ENCODE results near the gene CXCL16. TPM values are rescaled to one million over a fixed set of nuclear protein-coding genes. Genes with fewer than 3 reads are reported as not detected.
A peak's percentile ranks its signal among the peaks of the same experiment; 100 is the strongest.

Gene CXCL16
- total RNA-seq, 4 donors from 2014 or later = 13.0 to 72.6 (median 27.0) TPM

- no peak for DNase-seq
- in situ Hi-C loops (cut with MboI; ENCODE audit: low pct_ligation_motif_present in 1 of 4, low pct_unique_long_range_greater_than_20kb in 1 of 4, low sequenced_read_pairs in 3 of 4) (no loop called here), intact Hi-C loops (cut with DNase I; ENCODE audit: low total_unique reads) (no loop called here)
- Histone ChIP-seq H3K27me3 (peaks cover 14% of the 10 kb centered on the region), H3K4me3 (peak overlapping the region in 1 of 4 donors; percentile 76), H3K27ac (no peak overlapping the region), H3K9me3 (no peaks in the 10 kb centered on the region), H3K36me3 (no peaks in the 10 kb centered on the region), H3K4me1 (peaks cover 6 to 24% (median 17%) of the 10 kb centered on the region in 4 donors)
- 98% methylated on average over 8 of the region's 8 CpGs; no CpG with 5 or more reads in 1 of the 2 donors for WGBS, 2 donors (ENCODE audit: low coverage in 1 of 2)
- no peak for TF ChIP-seq CTCF (IDR thresholded peaks at IDR 0.05)
- TF ChIP-seq POLR2A (IDR thresholded peaks at IDR 0.05) = no peak
- no peak for TF ChIP-seq POLR2AphosphoS5 (IDR thresholded peaks at IDR 0.05)
- no peak for TF ChIP-seq EP300 (IDR thresholded peaks at IDR 0.05; ENCODE audit: low read depth)
Measured at GRCh38 chr17:4740584-4740983, 856 bp upstream of the CXCL16 start.

DNA sequence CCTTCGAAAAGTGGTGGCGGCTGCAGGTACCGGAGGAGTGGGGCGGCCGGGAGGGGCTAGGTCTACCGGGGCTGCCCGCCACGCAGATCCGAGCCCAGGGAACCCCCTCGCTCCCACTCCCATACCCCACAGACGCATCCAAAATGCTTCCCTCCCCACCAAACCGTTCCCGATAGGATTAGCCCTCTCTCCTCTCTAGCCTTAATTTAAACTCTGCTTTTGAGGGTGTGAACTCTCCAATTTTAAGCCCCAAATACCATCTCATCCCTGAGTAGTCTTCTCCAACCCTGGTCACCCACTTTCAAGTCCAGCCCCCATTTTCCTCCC, 260 bp upstream of the CXCL16 start:
- intact Hi-C loops (cut with DNase I; ENCODE audit: low total_unique reads) = no loop called here

DNA sequence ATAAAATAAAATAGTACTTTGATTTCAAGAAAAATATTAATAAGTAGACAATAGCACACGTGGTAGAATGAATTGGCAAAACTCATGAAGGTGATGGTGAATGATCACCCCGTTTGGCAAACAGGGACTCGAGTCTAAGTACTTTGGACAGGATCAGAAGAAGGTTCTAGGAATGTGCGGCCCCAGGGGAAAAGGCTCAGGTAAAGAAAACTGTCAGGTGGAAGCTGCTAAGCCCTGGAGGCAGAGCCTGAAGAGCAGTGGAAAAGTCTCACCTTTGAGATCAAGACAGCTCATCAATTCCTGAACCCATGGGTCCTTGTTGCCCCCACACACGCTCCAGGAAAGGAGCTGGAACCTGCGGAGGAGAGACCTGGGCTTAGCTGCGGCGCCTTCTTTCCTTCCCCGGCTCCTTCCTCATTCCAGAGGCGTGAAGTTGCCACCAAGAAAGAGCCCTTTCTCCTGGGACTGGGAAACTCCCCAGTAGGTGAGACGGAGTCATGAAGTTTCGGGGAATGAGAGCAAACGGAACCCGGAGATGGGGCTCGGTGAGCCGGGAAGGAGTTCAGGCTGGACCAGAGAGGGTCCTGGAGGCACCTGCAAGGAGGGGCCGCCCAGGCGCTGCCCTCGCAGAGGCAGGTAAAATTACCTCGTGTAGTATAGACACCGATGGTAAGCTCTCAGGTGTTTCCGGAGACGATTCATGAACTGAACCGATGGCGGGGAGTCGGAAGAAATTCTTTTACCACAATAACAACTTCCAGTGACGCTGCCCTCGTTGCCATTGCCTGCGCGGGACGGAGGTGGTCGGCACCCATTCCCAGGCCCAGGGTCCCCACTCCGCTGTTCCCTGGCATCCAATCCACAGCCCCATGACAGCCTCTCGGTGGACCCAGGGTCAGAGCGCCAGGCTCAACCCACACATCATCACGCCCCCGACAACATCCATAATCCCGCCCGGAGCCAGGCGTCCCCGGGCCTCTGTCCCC, 1.3 kb downstream of the CXCL16 start:
- peak; percentile 57 for DNase-seq
- peaks cover 6 to 16% (median 13%) of the 10 kb centered on the region in 4 donors for H3K4me1 ChIP-seq
- in situ Hi-C loops (cut with MboI; ENCODE audit: low pct_ligation_motif_present in 1 of 4, low pct_unique_long_range_greater_than_20kb in 1 of 4, low sequenced_read_pairs in 3 of 4) (loop anchor here in 2 of 4 donors (10.0 kb wide), 2 partner anchors 46 to 146 kb away; partner anchors contain the start of genes GLTPD2 (in 1 of the 2) and VMO1 (in 1 of the 2)), intact Hi-C loops (cut with DNase I; ENCODE audit: low total_unique reads) (loop anchor here (10.0 kb wide), 2 partner anchors 46 to 156 kb away; partner anchors contain the start of genes C17orf107, GLTPD2 and VMO1)
- no peaks in the 10 kb centered on the region for H3K27me3 ChIP-seq
- 16 to 43% methylated on average over 4 to 41 of the region's 41 CpGs for WGBS, 2 donors (ENCODE audit: low coverage in 1 of 2)
- H3K9me3 ChIP-seq = no peaks in the 10 kb centered on the region
- TF ChIP-seq POLR2AphosphoS5 (IDR thresholded peaks at IDR 0.05) (peak in 2 of 3 donors; percentile 45 to 46), EP300 (IDR thresholded peaks at IDR 0.05; ENCODE audit: low read depth) (no peak), CTCF (IDR thresholded peaks at IDR 0.05) (no peak), POLR2A (IDR thresholded peaks at IDR 0.05) (peak; percentile 47)
- peak overlapping the region; percentile 42 to 75 (median 72) for H3K27ac ChIP-seq
- H3K4me3 ChIP-seq = peak overlapping the region; percentile 63 to 94 (median 80)
- no peaks in the 10 kb centered on the region for H3K36me3 ChIP-seq

More for the DNA sequence above, 260 bp upstream of the CXCL16 start:
- TF ChIP-seq POLR2A (IDR thresholded peaks at IDR 0.05) (no peak), POLR2AphosphoS5 (IDR thresholded peaks at IDR 0.05) (no peak), CTCF (IDR thresholded peaks at IDR 0.05) (no peak), EP300 (IDR thresholded peaks at IDR 0.05; ENCODE audit: low read depth) (no peak)
- no peak for DNase-seq
- Histone ChIP-seq H3K36me3 (no peaks in the 10 kb centered on the region), H3K9me3 (no peaks in the 10 kb centered on the region), H3K27ac (peak overlapping the region in 3 of 4 donors; percentile 70 to 75 (median 75)), H3K27me3 (peaks cover 8% of the 10 kb centered on the region), H3K4me3 (peak overlapping the region; percentile 63 to 94 (median 80)), H3K4me1 (peaks cover 6 to 18% (median 13%) of the 10 kb centered on the region in 4 donors)
- in situ Hi-C loops (cut with MboI; ENCODE audit: low pct_ligation_motif_present in 1 of 4, low pct_unique_long_range_greater_than_20kb in 1 of 4, low sequenced_read_pairs in 3 of 4) = no loop called here
- WGBS, 2 donors (ENCODE audit: low coverage in 1 of 2) = 9% methylated on average over 13 of the region's 13 CpGs; no CpG with 5 or more reads in 1 of the 2 donors
